RPMI7951 (cell line): Measurements from ENCODE around the gene PXN. TPM values are rescaled to one million over a fixed set of nuclear protein-coding genes. Genes with fewer than 3 reads are reported as not detected.
A peak's percentile ranks its signal among the peaks of the same experiment; 100 is the strongest.
"Not testable (repeated sequence)": the region's sequence is repeated elsewhere in the genome, so short reads cannot be mapped to it uniquely, and the experiment has no call there.

Experiments
- DNase-seq: peaks from one replicate; pipeline ENCODE4 v3.0.0-alpha.2; 2012; ENCODE audit warnings: low read depth
- total RNA-seq: library from RNA; depleted of rRNA; stranded (reverse); fragments of >200 nt; shearing (Covaris generic); gene quantifications from 2 replicates; pipeline ENCODE4 v1.2.3, GENCODE V29; 2014

PXN gene
- total RNA-seq, 1 experiment from 2014 or later: 57.9 TPM

GRCh38 chr12:120209851-120210250, 55.7 kb downstream of the PXN start:
- no peak for DNase-seq

GRCh38 chr12:120207227-120207626, 58.3 kb downstream of the PXN start:
- DNase-seq: no peak

GRCh38 chr12:120206781-120207180, 58.7 kb downstream of the PXN start:
- not testable (repeated sequence) for DNase-seq

GRCh38 chr12:120206228-120206627, 59.3 kb downstream of the PXN start:
- DNase-seq: no peak

- no peak for DNase-seq
Observed at GRCh38 chr12:120204171-120204570, 61.4 kb downstream of the PXN start.

GRCh38 chr12:120200364-120200800, 65.1 kb downstream of the PXN start:
- no peak for DNase-seq

GRCh38 chr12:120199595-120200306, 65.8 kb downstream of the PXN start:
- peak; percentile 71 for DNase-seq

- DNase-seq: no peak
Observed at GRCh38 chr12:120199025-120199424, 66.5 kb downstream of the PXN start.

- no peak for DNase-seq
Observed at GRCh38 chr12:120197542-120197887, 68.0 kb downstream of the PXN start.

- DNase-seq: not testable (repeated sequence)
Observed at GRCh38 chr12:120196817-120197541, 68.6 kb downstream of the PXN start.

- DNase-seq: no peak
Observed at GRCh38 chr12:120196363-120196762, 69.2 kb downstream of the PXN start.

- peak; percentile 77 for DNase-seq
Observed at GRCh38 chr12:120194534-120195395, 70.8 kb downstream of the PXN start, which contains the start of gene GCN1. Gene GCN1 (minus strand): TSS chr12:120194715. CDS start chr12:120194697, 18 bp downstream.

GRCh38 chr12:120194226-120194533, 71.3 kb downstream of the PXN start:
- no peak for DNase-seq

- not testable (repeated sequence) for DNase-seq
Observed at GRCh38 chr12:120193286-120193685, 72.2 kb downstream of the PXN start.

GRCh38 chr12:120190985-120191480, 74.5 kb downstream of the PXN start:
- no peak for DNase-seq

- no peak for DNase-seq
Observed at GRCh38 chr12:120190386-120190785, 75.1 kb downstream of the PXN start.

- DNase-seq: no peak
Observed at GRCh38 chr12:120186654-120187053, 78.9 kb downstream of the PXN start.

- DNase-seq: no peak
Observed at GRCh38 chr12:120183211-120183631, 82.3 kb downstream of the PXN start.

GRCh38 chr12:120181991-120182631, 83.4 kb downstream of the PXN start:
- no peak for DNase-seq

- DNase-seq: no peak
Observed at GRCh38 chr12:120180975-120181374, 84.6 kb downstream of the PXN start.

GRCh38 chr12:120175537-120175936, 90.0 kb downstream of the PXN start:
- no peak for DNase-seq

GRCh38 chr12:120175062-120175461, 90.5 kb downstream of the PXN start:
- DNase-seq: no peak
